Stimulated activated naive CD8-positive, alpha-beta T cell treated with anti-CD3 and anti-CD28 coated beads, Interleukin-15, amount 100 ng/mL, for 72 hours (primary cell): Measurements from ENCODE around the gene CBLC.
A peak's percentile ranks its signal among the peaks of the same experiment; 100 is the strongest.

Experiments used
- ATAC-seq: fragments of 150-1000 bp; cut with Tn5 transposase; 2 replicates; pipeline ENCODE4 v1.10.0; 2021; ENCODE audit warnings: mild to moderate bottlenecking, moderate library complexity
- DNase-seq, 2 donors: peaks; one replicate each; pipeline ENCODE4 v3.0.0; 2021 to 2022
- H3K27ac Mint-ChIP-seq, 2 donors: one replicate each; pipeline ENCODE4 v1.8.0; 2022; ENCODE audit warnings: mild to moderate bottlenecking in 2 of 2, mixed read lengths in 2 of 2, moderate library complexity in 2 of 2
- H3K27me3 Mint-ChIP-seq: one replicate; pipeline ENCODE4 v1.8.0; 2022; ENCODE audit warnings: mixed read lengths
- H3K4me1 Mint-ChIP-seq: one replicate; pipeline ENCODE4 v1.8.0; 2022; ENCODE audit warnings: mild to moderate bottlenecking, mixed read lengths
- H3K4me3 Mint-ChIP-seq, 2 donors: one replicate each; pipeline ENCODE4 v1.8.0; 2022; ENCODE audit warnings: mild to moderate bottlenecking in 2 of 2, mixed read lengths in 2 of 2, moderate library complexity in 1 of 2
- H3K9me3 Mint-ChIP-seq, 2 donors: one replicate each; pipeline ENCODE4 v1.8.0; 2022; ENCODE audit warnings: mixed read lengths in 2 of 2

The CBLC gene

GRCh38 chr19:44799627-44800346 is 22.1 kb downstream of the CBLC start:
- peaks cover 22% of the 10 kb centered on the region for H3K4me1 Mint-ChIP-seq
- no peaks in the 10 kb centered on the region for H3K27me3 Mint-ChIP-seq
- no peak for DNase-seq
- H3K4me3 Mint-ChIP-seq: no peak overlapping the region
- no peak for ATAC-seq
- H3K27ac Mint-ChIP-seq: peak overlapping the region in 1 of 2 donors; percentile 6
- H3K9me3 Mint-ChIP-seq: no peaks in the 10 kb centered on the region

- no peaks in the 10 kb centered on the region for H3K27me3 Mint-ChIP-seq
- H3K4me1 Mint-ChIP-seq: peaks cover 22% of the 10 kb centered on the region
- peak; percentile 85 to 86 for DNase-seq
- ATAC-seq: peak; percentile 98
- H3K27ac Mint-ChIP-seq: no peak overlapping the region
- H3K4me3 Mint-ChIP-seq: no peak overlapping the region
- no peaks in the 10 kb centered on the region for H3K9me3 Mint-ChIP-seq
Observed at GRCh38 chr19:44800461-44800860, 22.8 kb downstream of the CBLC start.

DNA sequence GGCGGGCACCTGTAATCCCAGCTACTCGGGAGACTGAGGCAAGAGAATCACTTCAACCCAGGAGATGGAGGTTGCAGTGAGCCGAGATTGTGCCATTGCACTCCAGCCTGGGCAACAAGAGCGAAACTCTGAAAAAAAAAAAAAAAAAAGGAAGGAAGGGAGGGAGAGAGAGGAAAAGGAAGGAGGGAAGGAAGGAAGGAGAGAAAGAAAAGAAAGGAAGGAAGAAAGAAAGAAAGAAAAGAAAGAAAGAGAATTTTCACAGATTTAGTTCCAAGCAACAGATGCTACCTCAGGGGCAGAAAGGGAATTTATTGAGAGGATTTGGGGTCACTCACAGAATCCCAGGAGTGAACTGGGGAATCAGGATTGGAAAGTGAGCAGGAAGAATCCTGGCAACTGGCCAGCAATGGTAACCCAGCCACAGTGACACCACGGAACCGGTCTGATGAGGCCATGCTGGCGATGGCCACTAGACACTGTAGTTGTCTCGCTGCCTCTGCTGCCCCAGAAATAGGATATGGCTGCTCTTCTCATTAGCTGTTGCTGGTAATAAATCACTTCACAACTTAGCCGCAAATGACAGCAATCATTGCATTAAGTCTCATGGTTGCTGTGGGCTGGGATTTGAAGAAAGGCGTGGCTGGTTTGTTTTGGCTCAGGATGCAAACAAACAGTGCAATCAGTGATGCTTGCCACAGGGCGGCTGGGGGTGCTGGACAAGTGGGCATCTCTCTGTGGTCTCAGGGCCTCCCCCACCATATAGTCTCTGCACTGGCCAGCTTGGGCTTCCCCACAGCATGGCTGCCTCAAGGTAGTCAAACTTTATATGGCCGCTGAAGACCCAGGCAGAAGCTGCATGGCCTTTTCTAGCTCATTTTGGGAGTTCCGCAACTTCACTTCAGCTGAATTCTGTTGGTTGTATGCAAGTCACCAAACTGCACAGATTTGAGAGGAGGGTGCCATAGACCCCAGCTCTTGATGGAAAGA is 26.0 kb downstream of the CBLC start:
- ATAC-seq (no peak), DNase-seq (no peak)
- no peak overlapping the region for H3K27ac Mint-ChIP-seq
- no peak overlapping the region for H3K4me3 Mint-ChIP-seq
- H3K9me3 Mint-ChIP-seq: no peaks in the 10 kb centered on the region
- H3K27me3 Mint-ChIP-seq: peaks cover 20% of the 10 kb centered on the region
- peaks cover 12% of the 10 kb centered on the region for H3K4me1 Mint-ChIP-seq

GRCh38 chr19:44806291-44806690 is 28.6 kb downstream of the CBLC start:
- Mint-ChIP-seq H3K27ac (peak overlapping the region in 1 of 2 donors; percentile 59), H3K27me3 (peaks cover 44% of the 10 kb centered on the region), H3K4me1 (peaks cover 15% of the 10 kb centered on the region), H3K9me3 (no peaks in the 10 kb centered on the region), H3K4me3 (no peak overlapping the region)
- ATAC-seq: no peak
- no peak for DNase-seq

GRCh38 chr19:44807162-44807561 is 29.5 kb downstream of the CBLC start:
- no peaks in the 10 kb centered on the region for H3K9me3 Mint-ChIP-seq
- peaks cover 15% of the 10 kb centered on the region for H3K4me1 Mint-ChIP-seq
- DNase-seq (no peak), ATAC-seq (no peak)
- peaks cover 47% of the 10 kb centered on the region for H3K27me3 Mint-ChIP-seq
- no peak overlapping the region for H3K4me3 Mint-ChIP-seq
- no peak overlapping the region for H3K27ac Mint-ChIP-seq

GRCh38 chr19:44807652-44808462 is 30.2 kb downstream of the CBLC start:
- Mint-ChIP-seq H3K27me3 (peaks cover 47% of the 10 kb centered on the region), H3K4me3 (peak overlapping the region; percentile 49 to 76)
- ATAC-seq: no peak

GRCh38 chr19:44808463-44809371 is 31.0 kb downstream of the CBLC start, which contains the start of gene BCAM:
TSS of gene BCAM (plus strand) at chr19:44809103. CDS start at chr19:44809125, 22 bp downstream.
- no peak for DNase-seq
- H3K27me3 Mint-ChIP-seq: peaks cover 47% of the 10 kb centered on the region
- peak within 1 kb of the TSS; percentile 49 to 76 for H3K4me3 Mint-ChIP-seq
- peak within 1 kb of the TSS in 1 of 2 donors; percentile 16 for H3K27ac Mint-ChIP-seq
- H3K4me1 Mint-ChIP-seq: peaks cover 15% of the 10 kb centered on the region
- ATAC-seq: peak; percentile 51
- no peaks in the 10 kb centered on the region for H3K9me3 Mint-ChIP-seq

More at GRCh38 chr19:44807652-44808462, 30.2 kb downstream of the CBLC start:
- no peak for DNase-seq
- Mint-ChIP-seq H3K4me1 (peaks cover 15% of the 10 kb centered on the region), H3K9me3 (no peaks in the 10 kb centered on the region), H3K27ac (no peak overlapping the region)

- peak overlapping the region; percentile 9 to 48 for H3K4me3 Mint-ChIP-seq
- no peak overlapping the region for H3K27ac Mint-ChIP-seq
Observed at GRCh38 chr19:44809577-44810233, 32.0 kb downstream of the CBLC start.

GRCh38 chr19:44810234-44811121 is 32.8 kb downstream of the CBLC start:
- Mint-ChIP-seq H3K4me1 (peaks cover 15% of the 10 kb centered on the region), H3K4me3 (no peak overlapping the region), H3K27ac (no peak overlapping the region), H3K27me3 (peaks cover 47% of the 10 kb centered on the region), H3K9me3 (no peaks in the 10 kb centered on the region)
- no peak for DNase-seq
- no peak for ATAC-seq

More at GRCh38 chr19:44809577-44810233, 32.0 kb downstream of the CBLC start:
- ATAC-seq: no peak
- Mint-ChIP-seq H3K4me1 (peaks cover 15% of the 10 kb centered on the region), H3K27me3 (peaks cover 47% of the 10 kb centered on the region), H3K9me3 (no peaks in the 10 kb centered on the region)
- DNase-seq: no peak

DNA sequence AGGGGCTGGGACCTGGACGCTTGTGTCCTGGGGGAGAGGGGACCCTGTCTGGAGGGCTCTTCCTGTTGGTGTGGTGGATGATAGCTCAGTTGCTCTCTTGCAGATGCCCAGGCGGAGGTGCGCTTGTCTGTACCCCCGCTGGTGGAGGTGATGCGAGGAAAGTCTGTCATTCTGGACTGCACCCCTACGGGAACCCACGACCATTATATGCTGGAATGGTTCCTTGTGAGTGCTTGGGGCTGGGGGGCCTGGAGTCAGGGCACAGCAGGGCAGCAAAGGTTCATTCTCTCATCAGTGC is 33.4 kb downstream of the CBLC start:
- Mint-ChIP-seq H3K27me3 (peaks cover 47% of the 10 kb centered on the region), H3K9me3 (no peaks in the 10 kb centered on the region), H3K4me1 (peaks cover 15% of the 10 kb centered on the region), H3K27ac (no peak overlapping the region), H3K4me3 (no peak overlapping the region)
- ATAC-seq: no peak
- DNase-seq: no peak

DNA sequence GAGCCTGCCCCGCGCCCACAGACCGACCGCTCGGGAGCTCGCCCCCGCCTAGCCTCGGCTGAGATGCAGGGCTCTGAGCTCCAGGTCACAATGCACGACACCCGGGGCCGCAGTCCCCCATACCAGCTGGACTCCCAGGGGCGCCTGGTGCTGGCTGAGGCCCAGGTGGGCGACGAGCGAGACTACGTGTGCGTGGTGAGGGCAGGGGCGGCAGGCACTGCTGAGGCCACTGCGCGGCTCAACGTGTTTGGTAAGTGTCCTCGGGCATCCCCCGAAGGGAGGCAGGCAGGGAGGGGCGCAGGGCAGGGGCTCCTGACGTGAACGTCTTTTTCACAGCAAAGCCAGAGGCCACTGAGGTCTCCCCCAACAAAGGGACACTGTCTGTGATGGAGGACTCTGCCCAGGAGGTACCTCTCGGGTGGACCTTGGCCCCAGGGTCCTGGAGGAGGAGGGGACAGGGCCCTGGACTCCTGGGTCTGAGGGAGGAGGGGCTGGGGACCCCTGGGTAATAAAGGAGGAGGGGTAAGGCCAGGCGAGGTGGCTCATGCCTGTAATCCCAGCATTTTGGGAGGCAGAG is 34.5 kb downstream of the CBLC start:
- Mint-ChIP-seq H3K4me1 (peaks cover 15% of the 10 kb centered on the region), H3K27ac (no peak overlapping the region), H3K27me3 (peaks cover 37% of the 10 kb centered on the region), H3K4me3 (no peak overlapping the region), H3K9me3 (no peaks in the 10 kb centered on the region)
- DNase-seq (no peak), ATAC-seq (no peak)

DNA sequence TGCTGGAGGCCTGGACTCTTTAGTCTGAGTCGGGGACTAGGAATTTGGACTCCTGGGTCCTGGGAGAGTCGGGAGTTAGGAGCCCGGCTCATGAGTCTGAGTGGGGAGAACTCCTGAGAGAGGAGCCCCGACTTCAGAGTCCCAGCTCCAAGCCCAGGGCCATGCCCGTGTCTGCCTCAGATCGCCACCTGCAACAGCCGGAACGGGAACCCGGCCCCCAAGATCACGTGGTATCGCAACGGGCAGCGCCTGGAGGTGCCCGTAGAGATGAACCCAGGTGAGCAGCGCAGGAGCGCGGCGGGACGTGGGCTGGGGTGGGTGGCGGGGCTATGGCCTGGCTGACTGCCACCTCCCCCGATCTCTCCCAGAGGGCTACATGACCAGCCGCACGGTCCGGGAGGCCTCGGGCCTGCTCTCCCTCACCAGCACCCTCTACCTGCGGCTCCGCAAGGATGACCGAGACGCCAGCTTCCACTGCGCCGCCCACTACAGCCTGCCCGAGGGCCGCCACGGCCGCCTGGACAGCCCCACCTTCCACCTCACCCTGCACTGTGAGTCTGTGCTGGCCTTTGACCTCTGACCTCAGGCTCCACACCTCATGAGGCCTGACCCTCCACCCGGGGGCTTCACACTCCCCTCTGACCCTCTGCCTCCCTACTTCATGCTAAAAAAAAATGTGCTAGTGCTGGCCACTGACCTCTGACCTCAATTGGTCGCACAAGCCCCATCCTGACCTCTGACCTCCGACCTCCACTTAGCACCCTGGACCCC is 35.6 kb downstream of the CBLC start:
- no peak overlapping the region for H3K4me3 Mint-ChIP-seq
- H3K27ac Mint-ChIP-seq: no peak overlapping the region
- ATAC-seq: no peak
- no peak for DNase-seq
- no peaks in the 10 kb centered on the region for H3K9me3 Mint-ChIP-seq
- peaks cover 32% of the 10 kb centered on the region for H3K27me3 Mint-ChIP-seq
- peaks cover 14% of the 10 kb centered on the region for H3K4me1 Mint-ChIP-seq
